GM23338 (cell line): ENCODE measurements around the gene ASTE1. TPM values are rescaled to one million over a fixed set of nuclear protein-coding genes. Genes with fewer than 3 reads are reported as not detected.

ENCODE experiments used
- ATAC-seq: fragments of 200-7000 bp; cut with Tn5 transposase; 3 replicates; pipeline ENCODE4 v1.9.1; 2020
- DNase-seq: peaks from one replicate; pipeline ENCODE4 v3.0.0-alpha.2; 2015; ENCODE audit warnings: low spot score
- H2AFZ ChIP-seq: fragments of 200-600 bp; sonication (generic); 2 replicates; pipeline ENCODE4 v1.8.0; 2016; ENCODE audit warnings: antibody characterized with exemption, mild to moderate bottlenecking, moderate library complexity
- H3F3A ChIP-seq: fragments of 200-600 bp; sonication (generic); replicated peaks from 2 replicates; pipeline ENCODE4 v1.8.0; 2017; ENCODE audit warnings: antibody characterized with exemption, mixed run types, low read depth
- H3K27ac ChIP-seq: fragments of 200-600 bp; sonication (generic); 2 replicates; pipeline ENCODE4 v1.6.1; 2016; ENCODE audit warnings: low read depth
- H3K27me3 ChIP-seq: fragments of 200-600 bp; sonication (generic); 2 replicates; pipeline ENCODE4 v1.8.0; 2016; ENCODE audit warnings: mild to moderate bottlenecking, mixed run types, moderate library complexity; ENCODE audit not compliant: insufficient read depth
- H3K36me3 ChIP-seq: fragments of 200-600 bp; sonication (generic); 2 replicates; pipeline ENCODE4 v1.8.0; 2016; ENCODE audit warnings: mild to moderate bottlenecking; ENCODE audit not compliant: insufficient read depth
- H3K4me1 ChIP-seq: fragments of 200-600 bp; sonication (generic); 2 replicates; pipeline ENCODE4 v1.8.0; 2016; ENCODE audit warnings: mild to moderate bottlenecking, moderate library complexity; ENCODE audit not compliant: insufficient read depth
- H3K4me2 ChIP-seq: fragments of 200-600 bp; sonication (generic); 2 replicates; pipeline ENCODE4 v1.7.1; 2017; ENCODE audit warnings: mixed run types
- H3K4me3 ChIP-seq: fragments of 200-600 bp; sonication (generic); 2 replicates; pipeline ENCODE4 v1.6.1; 2016; ENCODE audit warnings: mixed run types
- H3K79me2 ChIP-seq: fragments of 200-600 bp; sonication (generic); replicated peaks from 2 replicates; pipeline ENCODE4 v1.8.0; 2017; ENCODE audit warnings: mild to moderate bottlenecking; ENCODE audit not compliant: insufficient read depth
- H3K9me2 ChIP-seq: fragments of 200-600 bp; sonication (generic); 2 replicates; pipeline ENCODE4 v1.8.0; 2017; ENCODE audit not compliant: insufficient read depth
- H4K20me1 ChIP-seq: fragments of 200-600 bp; sonication (generic); replicated peaks from 2 replicates; pipeline ENCODE4 v1.8.0; 2017; ENCODE audit warnings: mild to moderate bottlenecking; ENCODE audit not compliant: insufficient read depth
- H3K27ac Mint-ChIP-seq: 2 replicates; pipeline ENCODE4 v1.8.0; 2020; ENCODE audit warnings: inconsistent platforms, mild to moderate bottlenecking, moderate library complexity, mixed read lengths
- H3K27me3 Mint-ChIP-seq: 3 replicates; pipeline ENCODE4 v1.8.0; 2022; ENCODE audit warnings: low read depth, mild to moderate bottlenecking, moderate library complexity, mixed read lengths, inconsistent platforms; ENCODE audit not compliant: insufficient read depth, poor library complexity
- H3K36me3 Mint-ChIP-seq: 3 replicates; pipeline ENCODE4 v1.8.0; 2021; ENCODE audit warnings: low read depth, mild to moderate bottlenecking, inconsistent platforms, moderate library complexity, mixed read lengths
- H3K4me1 Mint-ChIP-seq: 3 replicates; pipeline ENCODE4 v1.8.0; 2020; ENCODE audit warnings: mild to moderate bottlenecking, inconsistent platforms, mixed read lengths
- H3K4me3 Mint-ChIP-seq: 3 replicates; pipeline ENCODE4 v1.8.0; 2021; ENCODE audit warnings: moderate library complexity, mild to moderate bottlenecking, inconsistent platforms, mixed read lengths
- H3K9me3 Mint-ChIP-seq: 3 replicates; pipeline ENCODE4 v1.8.0; 2020; ENCODE audit warnings: moderate library complexity, mild to moderate bottlenecking, inconsistent platforms, mixed read lengths
- CREB1 ChIP-seq: fragments of 250-450 bp; sonication (Bioruptor Pico); IDR thresholded peaks from 2 replicates; pipeline ENCODE4 v1.5.0; 2020; ENCODE audit warnings: low read depth, mild to moderate bottlenecking, moderate library complexity
- CTCF ChIP-seq, 2 experiments: fragments of 200-600 bp in 1 of 2; sonication (generic) in 1 of 2; conservative IDR thresholded peaks; 2 replicates each; pipeline versions ENCODE4 v1.5.1 to v1.6.1; 2016 to 2017; ENCODE audit warnings: antibody characterized with exemption in 2 of 2, low read depth in 2 of 2, mild to moderate bottlenecking in 2 of 2, moderate library complexity in 1 of 2
- ETS1 ChIP-seq: IDR thresholded peaks from 2 replicates; pipeline ENCODE4 v1.6.1; 2016; ENCODE audit warnings: antibody characterized with exemption
- EZH2 ChIP-seq: fragments of 200-600 bp; sonication (generic); IDR thresholded peaks from one replicate; pipeline ENCODE4 v1.8.0; 2017; ENCODE audit warnings: antibody characterized with exemption, mild to moderate bottlenecking, low read depth; ENCODE audit not compliant: unreplicated experiment
- EZH2phosphoT487 ChIP-seq: fragments of 200-600 bp; sonication (generic); IDR thresholded peaks from one replicate; pipeline ENCODE4 v1.8.1; 2018; ENCODE audit warnings: antibody characterized with exemption; ENCODE audit not compliant: unreplicated experiment
- JUNB ChIP-seq: IDR thresholded peaks from one replicate; pipeline ENCODE4 v1.6.1; 2016; ENCODE audit warnings: antibody characterized with exemption; ENCODE audit not compliant: unreplicated experiment
- POLR2AphosphoS5 ChIP-seq: IDR thresholded peaks from 2 replicates; pipeline ENCODE4 v1.6.1; 2016; ENCODE audit warnings: antibody characterized with exemption, low read depth
- REST ChIP-seq: IDR thresholded peaks from one replicate; pipeline ENCODE4 v1.6.1; 2018; ENCODE audit warnings: antibody characterized with exemption; ENCODE audit not compliant: unreplicated experiment
- STAT1 ChIP-seq: IDR thresholded peaks from one replicate; pipeline ENCODE4 v1.6.1; 2016; ENCODE audit warnings: antibody characterized with exemption; ENCODE audit not compliant: unreplicated experiment
- ZNF331 ChIP-seq: fragments of 250-450 bp; sonication (Bioruptor Pico); IDR thresholded peaks from 2 replicates; pipeline ENCODE4 v1.5.0; 2020; ENCODE audit warnings: low read depth, mild to moderate bottlenecking, moderate library complexity
- ZNF462 ChIP-seq: fragments of 250-450 bp; sonication (Bioruptor Pico); IDR thresholded peaks from 2 replicates; pipeline ENCODE4 v1.5.0; 2020; ENCODE audit warnings: mild to moderate bottlenecking, moderate library complexity
- polyA plus RNA-seq: library from polyadenylated mRNA; unstranded; fragments of >200 nt; fragmentation: Nextera tagmentation; extraction: Ambion mirVana; gene quantifications from 2 replicates; pipeline ENCODE4 v1.2.1, GENCODE V29; 2016
- total RNA-seq: library from RNA; depleted of rRNA; stranded (reverse); fragments of >200 nt; shearing (Covaris generic); gene quantifications from 2 replicates; pipeline ENCODE4 v1.2.3, GENCODE V29; 2014

ASTE1 gene
- total and polyA plus RNA-seq, 2 experiments from 2014 or later, result 4.9 to 8.9 TPM

GRCh38 chr3:131007782-131008181 is 18.8 kb downstream of the ASTE1 start:
- Mint-ChIP-seq H3K4me3 (no peak overlapping the region), H3K27me3 (peaks cover 6% of the 10 kb centered on the region), H3K9me3 (no peaks in the 10 kb centered on the region), H3K4me1 (no peaks in the 10 kb centered on the region), H3K27ac (no peak overlapping the region), H3K36me3 (peaks cover 21% of the 10 kb centered on the region)
- no peak overlapping the region for H3K27ac ChIP-seq
- no peaks in the 10 kb centered on the region for H3K79me2 ChIP-seq
- no peak overlapping the region for H2AFZ ChIP-seq
- H3K4me3 ChIP-seq, result no peak overlapping the region
- no peak for ATAC-seq
- no peaks in the 10 kb centered on the region for H3K9me2 ChIP-seq
- no peaks in the 10 kb centered on the region for H3K4me1 ChIP-seq
- H3F3A ChIP-seq, result no peaks in the 10 kb centered on the region
- no peaks in the 10 kb centered on the region; the same call in none of the 2 replicates for H4K20me1 ChIP-seq
- no peak for TF ChIP-seq EZH2
- TF ChIP-seq CTCF (conservative IDR thresholded peaks at IDR 0.05; ENCODE audit: low read depth in 2 of 2), result no peak
- no peak for TF ChIP-seq ZNF462
- no peak for TF ChIP-seq CREB1 (CRISPR knock-in tag)
- no peak for TF ChIP-seq REST
- TF ChIP-seq ETS1, result no peak
- no peak for TF ChIP-seq JUNB
- no peak for TF ChIP-seq ZNF331
- no peak for TF ChIP-seq STAT1
- TF ChIP-seq POLR2AphosphoS5, result no peak
- no peak for TF ChIP-seq EZH2phosphoT487
- H3K27me3 ChIP-seq, result no peaks in the 10 kb centered on the region
- H3K36me3 ChIP-seq, result no peaks in the 10 kb centered on the region
- no peak overlapping the region for H3K4me2 ChIP-seq
- no peak for DNase-seq
